ENCODE data around the gene ADGRL3. TPM values are rescaled to one million over a fixed set of nuclear protein-coding genes. Genes with fewer than 3 reads are reported as not detected.

Gene ADGRL3
- total RNA-seq (2014; rRNA removed; shearing (Covaris generic)), result 0.73 and 1.2 TPM in 2 replicates
- polyA plus RNA-seq (2015; cell fraction: cytosol; rRNA removed), result 0.14 and 0.29 TPM in 2 replicates
- polyA plus RNA-seq (2015; cell fraction: nucleus; rRNA removed), result 0.72 and 0.82 TPM in 2 replicates

- DNase-seq (ENCODE audit: low read depth), result no peak
These were observed at the start of gene ADGRL3 for GRCh38 chr4:61200187-61200915. Gene ADGRL3 (plus strand): TSS chr4:61200326.

GRCh38 chr4:61152433-61152832, 47.7 kb upstream of the ADGRL3 start:
- DNase-seq (ENCODE audit: low read depth), result no peak

GRCh38 chr4:61160478-61160877, 39.6 kb upstream of the ADGRL3 start:
- no peak for DNase-seq (ENCODE audit: low read depth)

GRCh38 chr4:61162116-61162515, 38.0 kb upstream of the ADGRL3 start:
- no peak for DNase-seq (ENCODE audit: low read depth)

- DNase-seq (ENCODE audit: low read depth), result no peak
These were observed 26.3 kb upstream of the ADGRL3 start for GRCh38 chr4:61173799-61174198.

GRCh38 chr4:61175495-61175894, 24.6 kb upstream of the ADGRL3 start:
- no peak for DNase-seq (ENCODE audit: low read depth)

- no peak for DNase-seq (ENCODE audit: low read depth)
These were observed 22.8 kb upstream of the ADGRL3 start for GRCh38 chr4:61177367-61177766.

- no peak for DNase-seq (ENCODE audit: low read depth)
These were observed 19.7 kb upstream of the ADGRL3 start for GRCh38 chr4:61180405-61180804.

GRCh38 chr4:61182915-61183314, 17.2 kb upstream of the ADGRL3 start:
- no peak for DNase-seq (ENCODE audit: low read depth)

- no peak for DNase-seq (ENCODE audit: low read depth)
These were observed 14.8 kb upstream of the ADGRL3 start for GRCh38 chr4:61185288-61185687.

- no peak for DNase-seq (ENCODE audit: low read depth)
These were observed 7.7 kb upstream of the ADGRL3 start for GRCh38 chr4:61192392-61192791.

- DNase-seq (ENCODE audit: low read depth), result no peak
These were observed 6.3 kb upstream of the ADGRL3 start for GRCh38 chr4:61193863-61194262.

GRCh38 chr4:61194571-61194970, 5.6 kb upstream of the ADGRL3 start:
- DNase-seq (ENCODE audit: low read depth), result no peak

- no peak for DNase-seq (ENCODE audit: low read depth)
These were observed 5.0 kb upstream of the ADGRL3 start for GRCh38 chr4:61195101-61195500.

- DNase-seq (ENCODE audit: low read depth), result no peak
These were observed 1.4 kb upstream of the ADGRL3 start for GRCh38 chr4:61198686-61199085.

GRCh38 chr4:61199873-61200186, 296 bp upstream of the ADGRL3 start:
- DNase-seq (ENCODE audit: low read depth), result no peak

- DNase-seq (ENCODE audit: low read depth), result peak; percentile 28
These were observed 895 bp downstream of the ADGRL3 start for GRCh38 chr4:61200916-61201526.

- peak; percentile 12 for DNase-seq (ENCODE audit: low read depth)
These were observed 1.4 kb downstream of the ADGRL3 start for GRCh38 chr4:61201561-61201960.

GRCh38 chr4:61201961-61202637, 2.0 kb downstream of the ADGRL3 start:
- peak; percentile 47 for DNase-seq (ENCODE audit: low read depth)

- peak; percentile 28 for DNase-seq (ENCODE audit: low read depth)
These were observed 2.7 kb downstream of the ADGRL3 start for GRCh38 chr4:61202638-61203435.

- DNase-seq (ENCODE audit: low read depth), result no peak
These were observed 3.3 kb downstream of the ADGRL3 start for GRCh38 chr4:61203436-61203790.

All from HT1080 (cell line).